DND-41 (cell line): ENCODE data around the gene BTG2.

ENCODE experiments used
- ATAC-seq: fragments of 200-7000 bp; cut with Tn5 transposase; 3 replicates; pipeline ENCODE4 v1.9.1; 2021; ENCODE audit warnings: low read depth; ENCODE audit not compliant: insufficient read depth
- DNase-seq: peaks from one replicate; pipeline ENCODE4 v3.0.0-alpha.2; 2020
- H2AFZ ChIP-seq: 2 replicates; pipeline ENCODE4 v1.6.0; 2012; ENCODE audit warnings: low read depth, low read length
- H3K27ac ChIP-seq: 2 replicates; pipeline ENCODE4 v1.5.1; 2012; ENCODE audit warnings: low read length, inconsistent platforms
- H3K27me3 ChIP-seq: fragments of 200-600 bp; sonication (generic); 2 replicates; pipeline ENCODE4 v1.6.0; 2012; ENCODE audit warnings: low read length, mild to moderate bottlenecking, inconsistent platforms; ENCODE audit not compliant: insufficient read depth, poor library complexity
- H3K36me3 ChIP-seq: 2 replicates; pipeline ENCODE4 v1.5.1; 2012; ENCODE audit warnings: low read length, inconsistent platforms; ENCODE audit not compliant: insufficient read depth
- H3K4me1 ChIP-seq: 2 replicates; pipeline ENCODE4 v1.5.1; 2012; ENCODE audit warnings: mild to moderate bottlenecking, low read length; ENCODE audit not compliant: insufficient read depth
- H3K4me2 ChIP-seq: 2 replicates; pipeline ENCODE4 v1.6.0; 2012; ENCODE audit warnings: mild to moderate bottlenecking, moderate library complexity, low read length, inconsistent platforms; ENCODE audit not compliant: insufficient read depth
- H3K4me3 ChIP-seq, 2 experiments: fragments of 200-600 bp in 1 of 2; shearing (Covaris generic) in 1 of 2; 2 replicates each; pipeline ENCODE4 v1.5.1; 2012 to 2016; ENCODE audit warnings: inconsistent platforms in 2 of 2, low read length in 2 of 2, mild to moderate bottlenecking in 2 of 2, low read depth in 1 of 2, moderate library complexity in 1 of 2
- H3K79me2 ChIP-seq: 2 replicates; pipeline ENCODE4 v1.6.0; 2012; ENCODE audit warnings: low read length, inconsistent platforms; ENCODE audit not compliant: insufficient read depth
- H3K9ac ChIP-seq: 2 replicates; pipeline ENCODE4 v1.6.0; 2012; ENCODE audit warnings: low read depth, mild to moderate bottlenecking, inconsistent platforms, low read length, moderate library complexity
- H3K9me3 ChIP-seq: 2 replicates; pipeline ENCODE4 v1.5.1; 2012; ENCODE audit warnings: low read length, moderate library complexity, mild to moderate bottlenecking, inconsistent platforms; ENCODE audit not compliant: insufficient read depth, severe bottlenecking
- H4K20me1 ChIP-seq: 2 replicates; pipeline ENCODE4 v1.6.0; 2012; ENCODE audit warnings: low read length; ENCODE audit not compliant: insufficient read depth
- EZH2 ChIP-seq: IDR thresholded peaks from 3 replicates; pipeline ENCODE4 v1.6.1; 2012; ENCODE audit warnings: borderline replicate concordance, low read depth, mild to moderate bottlenecking, moderate library complexity, low read length, inconsistent platforms; ENCODE audit not compliant: severe bottlenecking
- TF ChIP-seq, protein P1 (sequence below): IDR thresholded peaks from 2 replicates; pipeline ENCODE4 v1.5.1; 2012; ENCODE audit warnings: borderline replicate concordance, low read length, moderate library complexity, mild to moderate bottlenecking; ENCODE audit not compliant: poor library complexity, severe bottlenecking; ENCODE audit errors: extremely low read depth

BTG2 gene

DNA sequence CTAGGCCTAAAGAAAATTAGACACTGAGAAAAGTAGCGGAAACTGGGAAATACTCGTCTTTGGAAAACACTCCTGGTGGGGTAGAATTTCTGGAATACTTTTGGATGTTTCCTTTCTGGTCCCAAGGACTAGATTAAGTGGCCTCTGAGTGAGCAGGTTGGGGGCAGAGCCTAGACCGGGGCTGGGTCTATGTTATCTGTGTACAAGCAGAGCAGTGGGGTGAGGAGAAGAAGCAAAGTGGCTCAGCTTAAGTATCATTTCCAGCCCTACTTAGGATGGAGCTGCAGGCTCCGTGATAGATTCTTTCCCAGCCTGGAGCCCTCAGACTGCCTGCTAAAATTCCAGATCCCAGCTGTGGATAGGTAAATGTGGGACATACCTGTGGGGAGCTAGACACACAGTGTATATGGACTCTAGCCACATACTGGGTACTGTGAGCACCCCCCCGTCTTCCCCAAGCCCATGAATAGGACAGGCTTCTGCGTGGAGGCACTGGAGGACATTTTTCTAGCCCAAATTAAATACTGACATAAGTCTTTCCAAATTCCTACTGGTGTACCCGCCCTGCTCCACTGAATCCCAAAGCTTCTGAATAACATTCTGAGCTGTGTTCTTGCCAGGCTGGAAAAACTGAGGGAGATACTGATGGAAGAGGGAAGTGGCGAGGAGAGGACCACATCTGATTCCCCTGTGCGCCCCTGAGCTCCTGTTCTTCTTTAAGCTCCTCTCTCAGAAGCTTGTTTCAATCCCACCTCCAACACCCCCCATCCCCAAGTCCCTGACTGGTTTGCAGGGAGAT, 38.8 kb downstream of the BTG2 start:
- DNase-seq, result no peak
- peaks cover 64% of the 10 kb centered on the region for H3K27me3 ChIP-seq
- no peak overlapping the region for H2AFZ ChIP-seq
- TF ChIP-seq EZH2, result no peak
- TF ChIP-seq, protein P1, sequence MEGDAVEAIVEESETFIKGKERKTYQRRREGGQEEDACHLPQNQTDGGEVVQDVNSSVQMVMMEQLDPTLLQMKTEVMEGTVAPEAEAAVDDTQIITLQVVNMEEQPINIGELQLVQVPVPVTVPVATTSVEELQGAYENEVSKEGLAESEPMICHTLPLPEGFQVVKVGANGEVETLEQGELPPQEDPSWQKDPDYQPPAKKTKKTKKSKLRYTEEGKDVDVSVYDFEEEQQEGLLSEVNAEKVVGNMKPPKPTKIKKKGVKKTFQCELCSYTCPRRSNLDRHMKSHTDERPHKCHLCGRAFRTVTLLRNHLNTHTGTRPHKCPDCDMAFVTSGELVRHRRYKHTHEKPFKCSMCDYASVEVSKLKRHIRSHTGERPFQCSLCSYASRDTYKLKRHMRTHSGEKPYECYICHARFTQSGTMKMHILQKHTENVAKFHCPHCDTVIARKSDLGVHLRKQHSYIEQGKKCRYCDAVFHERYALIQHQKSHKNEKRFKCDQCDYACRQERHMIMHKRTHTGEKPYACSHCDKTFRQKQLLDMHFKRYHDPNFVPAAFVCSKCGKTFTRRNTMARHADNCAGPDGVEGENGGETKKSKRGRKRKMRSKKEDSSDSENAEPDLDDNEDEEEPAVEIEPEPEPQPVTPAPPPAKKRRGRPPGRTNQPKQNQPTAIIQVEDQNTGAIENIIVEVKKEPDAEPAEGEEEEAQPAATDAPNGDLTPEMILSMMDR, result no peak
- no peaks in the 10 kb centered on the region for H3K36me3 ChIP-seq
- H3K4me2 ChIP-seq, result no peak overlapping the region
- ATAC-seq, result no peak
- H4K20me1 ChIP-seq, result no peaks in the 10 kb centered on the region
- no peaks in the 10 kb centered on the region for H3K9me3 ChIP-seq
- H3K79me2 ChIP-seq, result no peaks in the 10 kb centered on the region
- no peak overlapping the region for H3K9ac ChIP-seq
- H3K27ac ChIP-seq, result no peak overlapping the region
- 0 out of 2 replicates have a peak, but pooled peaks cover 2% of the 10 kb centered on the region for H3K4me1 ChIP-seq
- H3K4me3 ChIP-seq, result no peak overlapping the region

DNA sequence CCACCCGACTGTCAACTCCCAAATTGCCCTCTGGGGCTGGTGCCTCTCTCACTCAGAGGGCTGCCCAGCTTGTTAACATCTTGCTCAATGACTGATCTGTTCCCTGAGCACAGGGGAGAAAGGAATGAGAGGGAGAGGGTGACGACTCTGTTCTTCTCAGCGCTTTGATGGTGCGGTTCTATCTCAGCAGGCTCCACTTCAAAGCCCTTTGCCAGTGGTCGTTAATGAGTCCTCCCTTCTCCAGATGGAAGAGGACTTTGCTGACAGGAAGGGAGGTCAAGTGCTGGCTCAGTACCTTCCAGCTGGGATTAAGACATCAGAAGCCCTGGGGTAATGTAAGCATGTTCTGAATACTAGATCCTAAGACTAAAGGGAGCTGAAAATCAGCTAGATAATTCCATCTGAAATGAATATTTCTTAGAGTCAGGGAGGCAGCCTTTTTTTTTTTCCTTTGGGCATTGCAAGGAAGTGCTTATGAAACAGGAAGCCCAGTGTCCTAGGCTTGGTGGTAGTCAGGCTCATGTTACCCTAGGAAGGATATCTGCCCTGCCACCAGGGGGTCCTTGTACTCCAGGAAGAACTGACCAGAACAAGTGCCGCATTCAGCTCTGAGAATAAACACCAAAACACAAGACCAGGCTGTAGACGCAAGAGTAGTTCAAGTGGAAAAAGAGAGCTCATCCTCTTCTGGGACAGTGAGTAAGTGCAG, 40.9 kb downstream of the BTG2 start:
- H3K27me3 ChIP-seq, result peaks cover 44% of the 10 kb centered on the region
- no peak overlapping the region for H3K4me3 ChIP-seq
- no peak overlapping the region for H2AFZ ChIP-seq
- TF ChIP-seq, protein P1, result no peak
- TF ChIP-seq EZH2, result no peak
- no peaks in the 10 kb centered on the region for H4K20me1 ChIP-seq
- DNase-seq, result no peak
- H3K36me3 ChIP-seq, result no peaks in the 10 kb centered on the region
- no peak overlapping the region for H3K27ac ChIP-seq
- H3K4me1 ChIP-seq, result no peaks in the 10 kb centered on the region
- no peaks in the 10 kb centered on the region for H3K79me2 ChIP-seq
- no peak overlapping the region for H3K9ac ChIP-seq
- no peak overlapping the region for H3K4me2 ChIP-seq
- ATAC-seq, result no peak
- no peaks in the 10 kb centered on the region for H3K9me3 ChIP-seq

DNA sequence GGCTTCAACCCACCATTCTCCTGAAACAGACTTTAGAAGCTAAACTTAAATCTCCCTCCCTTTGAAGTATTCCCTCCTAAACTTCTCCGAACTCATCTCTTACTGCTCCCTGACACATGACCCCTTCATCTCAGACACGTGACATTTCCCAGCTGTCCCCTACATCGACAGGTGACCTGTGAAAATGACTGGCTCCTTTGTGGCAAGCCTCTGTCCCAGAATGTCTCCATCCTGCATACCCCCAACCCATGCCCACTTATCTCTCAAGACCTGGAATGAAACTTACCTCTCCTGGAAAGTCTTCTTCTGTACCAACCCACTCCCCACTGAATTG, 41.4 kb downstream of the BTG2 start:
- no peak overlapping the region for H3K27ac ChIP-seq
- TF ChIP-seq, protein P1, result no peak
- TF ChIP-seq EZH2, result no peak
- no peak overlapping the region for H3K9ac ChIP-seq
- no peaks in the 10 kb centered on the region for H3K36me3 ChIP-seq
- ATAC-seq, result no peak
- H4K20me1 ChIP-seq, result no peaks in the 10 kb centered on the region
- no peak overlapping the region for H3K4me2 ChIP-seq
- H3K27me3 ChIP-seq, result peaks cover 40% of the 10 kb centered on the region
- no peak for DNase-seq
- H3K9me3 ChIP-seq, result no peaks in the 10 kb centered on the region
- no peaks in the 10 kb centered on the region for H3K79me2 ChIP-seq
- H2AFZ ChIP-seq, result no peak overlapping the region
- H3K4me3 ChIP-seq, result no peak overlapping the region
- H3K4me1 ChIP-seq, result no peaks in the 10 kb centered on the region
